ENCODE measurements around the gene VTI1A. TPM values are rescaled to one million over a fixed set of nuclear protein-coding genes. Genes with fewer than 3 reads are reported as not detected.
"Not testable (repeated sequence)": the region's sequence is repeated elsewhere in the genome, so short reads cannot be mapped to it uniquely, and the experiment has no call there.

VTI1A gene
- total RNA-seq, 1 donor from 2014 or later = 48.5 TPM

DNA sequence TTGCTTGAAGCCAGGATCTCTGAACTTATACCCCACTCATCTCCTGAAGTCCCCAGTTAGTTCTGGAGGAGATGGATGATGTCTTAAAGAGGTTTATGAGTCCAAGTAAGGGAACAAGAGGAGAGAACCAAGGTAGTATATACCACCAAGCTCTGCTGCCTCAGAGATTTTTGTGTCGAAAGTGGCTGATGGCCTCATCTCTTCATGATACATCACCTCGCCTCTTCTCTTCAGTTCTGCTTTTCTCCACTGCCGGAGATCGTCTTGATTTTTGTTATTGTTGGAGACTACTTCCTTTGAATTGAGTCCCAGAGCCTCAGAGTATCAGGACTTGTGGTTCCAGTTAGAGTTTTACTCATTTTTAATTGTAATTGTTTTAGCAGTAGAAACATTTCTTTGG, 1.9 kb downstream of the VTI1A start:
- intact Hi-C loops (cut with micrococcal nuclease) = loop anchor here (5.0 kb wide), 1 partner anchor 1233 kb away; no protein-coding TSS in a partner anchor

DNA sequence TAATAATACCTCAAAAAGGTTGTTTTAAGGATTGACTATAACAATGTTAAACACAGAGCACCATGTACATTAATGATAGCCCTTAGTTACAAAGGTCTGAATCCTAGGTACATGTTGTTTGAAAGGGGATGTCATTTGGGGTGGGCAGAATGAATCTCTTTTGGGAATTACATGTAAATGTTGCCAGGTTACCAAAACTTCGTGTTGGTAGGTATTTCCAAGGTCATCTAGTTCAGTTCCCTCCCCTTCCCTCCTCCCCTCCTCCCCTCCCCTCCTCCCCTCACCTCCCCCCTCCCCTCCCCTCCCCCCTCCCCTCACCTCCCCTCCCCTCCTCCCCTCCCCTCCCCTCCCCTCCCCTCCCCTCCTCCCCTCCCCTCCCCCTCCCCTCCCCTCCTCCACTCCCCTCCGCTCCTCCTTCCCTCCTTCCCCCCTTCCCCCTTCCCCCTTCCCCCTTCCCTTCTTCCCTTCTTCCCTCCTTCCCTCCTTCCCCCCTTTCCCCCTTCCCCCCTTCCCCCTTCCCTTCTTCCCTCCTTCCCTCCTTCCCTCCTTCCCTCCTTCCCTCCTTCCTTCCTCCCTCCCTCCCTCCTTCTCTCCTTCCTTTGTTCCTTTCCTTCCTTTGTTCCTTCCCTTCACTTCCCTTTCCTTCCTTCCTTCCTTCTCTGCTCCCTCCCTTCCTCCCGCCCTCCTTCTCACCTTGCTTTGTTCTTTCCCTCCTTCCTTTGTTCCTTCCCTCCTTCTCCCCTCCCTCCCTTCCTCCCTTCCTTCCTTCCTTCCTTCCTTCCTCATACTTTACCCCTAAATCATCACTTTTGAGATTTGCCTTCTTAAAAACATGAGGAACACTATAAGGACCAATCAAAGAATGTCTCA, 8.1 kb downstream of the VTI1A start:
- intact Hi-C loops (cut with micrococcal nuclease) = no loop called here

DNA sequence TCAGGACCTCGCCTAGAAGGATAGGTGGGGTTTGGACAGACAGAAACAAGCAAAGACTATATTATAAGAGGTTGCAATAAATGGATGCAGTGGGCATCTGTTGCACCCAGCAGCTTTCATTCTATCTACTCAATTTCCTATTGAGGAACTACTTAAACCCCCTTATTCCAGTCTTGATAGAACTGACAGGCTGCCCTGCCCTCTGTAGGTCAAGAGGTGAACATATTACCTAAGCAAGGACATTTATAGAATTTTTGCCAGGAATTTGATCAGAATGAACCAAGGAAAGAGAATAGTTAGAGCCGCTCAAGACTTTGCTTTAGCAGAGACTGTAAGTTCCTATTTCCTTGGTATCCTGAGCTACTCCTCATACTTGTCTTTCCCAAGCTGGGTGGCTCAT, 9.5 kb downstream of the VTI1A start:
- intact Hi-C loops (cut with micrococcal nuclease) = no loop called here

DNA sequence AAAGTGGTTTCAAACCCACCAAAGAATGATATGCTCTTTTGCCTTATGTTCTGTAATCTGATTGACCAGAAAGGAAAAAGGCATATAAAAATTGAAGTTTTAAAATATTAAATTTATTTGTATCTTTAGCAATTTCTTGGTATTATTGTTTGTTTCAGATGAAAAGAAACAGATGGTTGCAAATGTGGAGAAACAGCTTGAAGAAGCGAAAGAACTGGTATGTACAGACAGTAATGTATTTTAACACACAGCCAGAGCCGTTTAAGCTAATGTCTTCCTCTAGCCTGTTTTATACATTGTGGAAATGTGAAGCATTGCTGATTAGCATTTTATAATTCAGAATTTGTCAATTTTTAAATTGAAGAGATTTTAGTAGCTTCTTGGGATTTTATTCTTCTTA, 13.4 kb downstream of the VTI1A start:
- intact Hi-C loops (cut with micrococcal nuclease) = no loop called here

DNA sequence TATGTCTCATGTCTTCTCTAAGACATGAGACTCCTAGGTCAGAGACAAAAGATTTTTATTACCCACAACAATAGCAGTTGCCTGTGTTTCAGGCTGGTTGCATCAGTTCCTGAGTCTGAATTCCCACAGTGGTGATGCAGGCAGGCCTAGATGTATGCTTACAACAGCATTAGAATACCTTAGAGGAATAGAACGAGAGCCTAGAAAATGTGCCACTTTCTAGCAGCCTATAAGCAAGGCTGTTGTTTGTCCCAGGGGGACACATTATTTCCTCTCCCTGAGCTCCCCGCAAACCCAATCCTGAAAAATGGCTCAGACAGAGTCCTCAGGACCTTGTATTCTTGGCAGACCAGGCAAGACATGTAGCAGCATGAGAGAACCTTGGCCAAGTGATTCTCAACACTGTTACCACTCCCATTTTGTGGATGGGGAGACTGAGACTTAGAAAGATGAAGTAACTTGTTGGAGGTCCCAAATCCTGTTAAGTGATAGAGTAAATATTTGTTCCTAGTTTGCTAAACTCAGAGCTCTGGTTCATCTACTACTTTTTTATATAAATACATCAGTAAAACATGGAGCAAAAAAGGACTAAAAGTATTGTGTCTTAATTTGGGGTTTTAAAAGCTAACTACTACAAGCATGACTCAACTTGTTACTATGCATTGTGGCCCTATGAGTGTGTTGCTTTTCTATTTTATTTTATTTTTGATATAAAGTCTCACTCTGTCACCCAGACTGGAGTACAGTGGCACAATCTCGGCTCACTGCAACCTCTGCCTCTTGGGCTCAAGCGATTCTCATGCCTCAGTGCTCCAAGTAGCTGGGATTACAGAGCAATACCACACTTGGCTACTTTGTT, 14.2 kb downstream of the VTI1A start:
- intact Hi-C loops (cut with micrococcal nuclease) = no loop called here

DNA sequence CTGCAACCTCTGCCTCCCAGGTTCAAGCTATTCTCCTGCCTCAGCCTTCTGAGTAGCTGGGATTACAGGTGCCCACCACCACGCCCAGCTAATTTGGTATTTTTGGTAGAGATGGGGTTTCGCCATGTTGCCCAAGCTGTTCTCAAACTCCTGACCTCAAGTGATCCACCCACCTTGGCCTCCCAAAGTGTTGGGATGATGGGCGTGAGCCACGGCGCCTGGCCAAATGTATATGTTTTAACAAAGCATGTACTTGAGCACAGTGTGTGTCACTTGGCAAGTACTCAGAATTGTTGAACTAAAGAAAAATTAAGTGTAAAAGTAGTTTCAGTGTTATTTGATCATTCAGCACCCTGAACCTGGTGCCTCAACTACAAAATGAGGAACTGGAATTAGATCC, 17.1 kb downstream of the VTI1A start:
- intact Hi-C loops (cut with micrococcal nuclease) = not testable (repeated sequence)

DNA sequence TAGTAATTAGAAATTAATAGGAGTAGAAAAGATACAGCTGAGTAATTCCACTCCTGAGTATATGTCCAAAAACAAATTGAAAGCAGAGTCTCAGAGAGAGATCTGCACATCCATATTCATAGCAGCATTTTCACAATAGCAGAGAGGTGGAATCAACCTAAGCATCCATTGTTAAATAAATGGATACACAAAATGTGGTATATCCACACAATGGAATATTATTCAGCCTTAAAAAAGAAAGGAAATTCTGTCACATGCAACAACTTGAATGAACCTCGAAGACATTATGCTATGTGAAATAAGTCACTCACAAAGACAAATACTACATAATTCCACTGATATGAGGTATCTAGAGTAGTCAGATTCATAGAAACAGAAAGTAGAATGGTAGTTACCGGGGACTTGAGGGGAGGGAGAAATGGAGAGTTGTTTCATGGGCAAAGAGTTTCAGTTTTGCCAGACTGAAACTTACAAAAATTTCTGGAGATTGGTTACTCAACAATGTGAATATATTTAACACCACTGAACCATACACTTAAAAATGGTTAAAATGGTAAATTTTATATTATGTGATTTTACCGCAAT, 18.4 kb downstream of the VTI1A start:
- intact Hi-C loops (cut with micrococcal nuclease) = no loop called here

DNA sequence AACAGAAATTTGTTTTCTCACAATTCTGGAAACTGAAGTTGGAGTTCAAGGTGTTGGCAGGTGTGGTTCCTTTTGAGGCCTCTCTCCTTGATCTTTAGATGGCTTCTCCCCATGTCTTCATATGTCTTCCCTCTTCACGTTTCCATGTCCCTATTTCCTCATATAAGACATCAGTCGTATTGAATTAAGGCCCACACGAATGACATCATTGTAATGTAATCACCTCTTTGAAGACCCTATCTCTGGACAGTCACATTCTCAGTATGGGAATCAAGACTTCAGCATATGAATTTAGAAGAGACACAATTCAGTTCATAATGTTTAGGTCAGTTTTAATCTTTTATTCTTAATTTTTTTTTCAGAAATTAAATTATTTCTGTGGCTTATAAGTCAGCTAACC, 19.8 kb downstream of the VTI1A start:
- intact Hi-C loops (cut with micrococcal nuclease) = no loop called here

DNA sequence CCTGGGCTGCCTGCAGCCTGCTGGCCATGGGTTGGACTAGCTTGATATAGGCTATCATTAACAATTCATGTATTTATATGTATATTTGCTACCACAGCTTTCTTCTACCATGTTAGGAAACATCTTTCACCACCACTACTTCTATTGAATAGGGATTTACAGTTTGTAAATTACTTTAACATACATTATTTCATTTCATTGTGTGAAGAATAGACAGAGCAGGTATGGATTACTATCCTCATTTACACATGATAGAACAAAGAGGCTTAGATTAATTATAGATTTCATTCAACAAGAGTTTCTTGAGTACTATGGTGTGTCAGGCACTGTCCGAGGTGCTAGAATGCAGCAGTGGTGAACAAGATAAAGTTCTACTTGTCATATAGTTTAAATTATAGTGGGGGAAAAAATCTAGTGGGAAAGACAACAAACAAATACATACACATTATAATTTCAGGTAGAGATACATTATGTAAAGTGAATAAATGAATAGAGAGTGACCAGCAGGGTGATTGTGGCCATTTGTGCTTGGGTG, 20.6 kb downstream of the VTI1A start:
- intact Hi-C loops (cut with micrococcal nuclease) = no loop called here

DNA sequence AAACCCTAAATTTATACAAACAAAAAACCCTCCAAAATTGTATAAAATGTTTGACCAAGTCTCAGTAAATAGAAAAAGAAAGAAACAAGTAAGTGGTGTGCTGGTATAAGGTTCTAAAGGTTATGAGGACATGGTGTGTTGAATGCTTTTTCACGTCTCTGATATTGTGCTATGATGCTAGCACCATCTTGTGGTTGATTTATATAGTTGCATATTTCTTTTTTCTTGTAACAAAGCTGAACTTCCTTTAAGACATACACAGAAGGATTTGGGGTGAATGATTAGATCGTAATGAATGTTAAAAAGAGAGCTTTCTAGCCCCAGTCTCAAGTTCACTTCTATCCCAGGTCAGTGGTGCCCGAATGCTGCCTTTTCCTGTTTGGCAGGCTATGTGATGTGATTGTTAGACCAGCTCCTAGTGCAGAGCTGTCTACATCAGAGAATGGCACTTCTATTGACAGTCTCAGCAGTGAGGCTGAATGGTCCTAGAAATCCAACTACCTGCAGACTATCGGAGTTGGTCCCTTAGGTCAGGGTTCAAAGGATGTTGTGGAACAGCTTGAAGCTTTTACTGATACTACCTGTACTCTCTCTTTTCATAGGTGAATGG, 25.0 kb downstream of the VTI1A start:
- intact Hi-C loops (cut with micrococcal nuclease) = loop anchor here (1.0 to 10.0 kb wide), 8 partner anchors 25 to 1090 kb away; partner anchors contain the start of gene VTI1A

DNA sequence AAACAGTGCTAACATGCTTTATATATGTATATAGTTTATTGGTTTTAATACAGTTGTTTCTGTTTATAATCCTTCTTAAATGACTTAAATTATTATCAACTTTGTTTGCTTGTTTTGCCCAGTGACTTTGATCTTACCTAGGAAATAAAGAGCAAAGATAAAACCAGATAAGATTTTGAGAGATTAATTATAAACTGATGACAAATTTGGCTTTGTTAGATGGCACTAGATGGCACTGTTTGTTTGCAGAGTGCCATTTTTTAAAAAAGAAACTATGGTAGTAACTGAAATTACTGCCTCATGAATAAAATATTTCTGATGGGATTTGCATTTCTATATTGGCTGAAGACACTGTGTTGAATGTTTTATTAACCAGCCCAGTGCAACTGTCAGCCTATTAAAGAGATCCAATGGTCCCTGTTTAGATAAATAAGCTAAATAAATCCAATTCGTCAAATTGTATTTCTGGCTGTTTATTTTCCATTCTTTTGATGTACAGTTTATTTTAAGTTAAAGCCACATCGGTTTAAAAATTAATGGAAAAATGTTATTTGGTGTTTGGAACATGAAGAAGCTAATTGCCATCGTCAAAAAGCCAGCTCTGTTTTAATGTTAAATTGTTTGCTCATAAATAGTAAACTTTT, 28.7 kb downstream of the VTI1A start:
- intact Hi-C loops (cut with micrococcal nuclease) = loop anchor here (10.0 kb wide), 1 partner anchor 649 kb away; no protein-coding TSS in a partner anchor

DNA sequence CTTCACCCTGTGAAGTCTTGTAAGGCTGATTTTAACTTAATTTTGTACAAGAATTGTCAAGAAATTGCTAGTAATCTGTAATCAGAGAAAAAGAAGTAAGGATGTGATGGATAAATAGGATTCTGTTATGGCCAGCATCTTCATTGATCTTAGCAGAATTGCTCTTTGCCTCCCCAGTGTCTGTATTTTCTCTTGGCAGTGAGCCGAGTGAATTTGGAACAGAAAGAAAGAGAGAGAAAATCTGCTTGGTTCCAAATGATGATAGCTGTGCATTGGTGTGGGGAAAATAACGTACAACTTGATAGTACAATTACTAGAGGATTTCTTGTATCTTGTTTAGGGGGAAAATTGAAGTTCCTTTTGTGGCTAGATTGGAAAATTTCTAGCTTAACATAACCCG, 34.6 kb downstream of the VTI1A start:
- intact Hi-C loops (cut with micrococcal nuclease) = no loop called here

DNA sequence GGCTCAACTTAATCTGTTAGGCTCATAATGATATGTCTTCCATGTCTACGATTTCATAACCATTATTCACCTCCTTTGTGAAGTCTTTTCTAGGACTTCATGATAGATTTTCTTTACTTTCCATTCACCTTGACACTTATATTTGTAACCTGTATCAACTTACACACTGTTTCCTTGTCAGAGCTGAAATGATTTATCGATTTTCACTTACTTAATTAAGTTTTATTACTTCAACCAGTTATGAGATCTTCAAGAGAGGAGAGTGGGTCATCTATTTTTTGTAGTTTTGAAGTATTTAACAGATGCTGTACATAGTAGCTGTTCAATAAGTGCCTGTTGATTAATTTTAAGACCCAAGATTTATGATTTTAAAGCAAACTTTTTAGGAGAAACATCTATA, 37.4 kb downstream of the VTI1A start:
- intact Hi-C loops (cut with micrococcal nuclease) = no loop called here

DNA sequence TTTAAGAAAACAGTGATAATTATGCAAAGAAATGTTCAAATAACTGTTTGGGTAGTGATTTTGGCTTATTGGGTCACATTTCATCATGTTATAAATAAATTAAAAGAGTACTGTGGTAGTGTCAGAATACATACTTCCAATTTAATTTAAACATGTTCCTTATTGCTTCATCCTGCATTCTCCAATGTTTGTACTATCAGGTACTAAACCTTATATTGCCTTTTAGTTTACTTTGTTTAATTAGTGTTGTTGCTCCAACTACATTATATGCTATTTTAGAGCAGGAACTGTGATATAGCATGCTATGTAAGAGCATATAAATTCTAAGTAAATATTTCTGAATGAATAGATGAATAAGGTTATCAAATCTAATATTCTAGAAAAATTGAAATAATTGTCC, 40.9 kb downstream of the VTI1A start:
- intact Hi-C loops (cut with micrococcal nuclease) = no loop called here

DNA sequence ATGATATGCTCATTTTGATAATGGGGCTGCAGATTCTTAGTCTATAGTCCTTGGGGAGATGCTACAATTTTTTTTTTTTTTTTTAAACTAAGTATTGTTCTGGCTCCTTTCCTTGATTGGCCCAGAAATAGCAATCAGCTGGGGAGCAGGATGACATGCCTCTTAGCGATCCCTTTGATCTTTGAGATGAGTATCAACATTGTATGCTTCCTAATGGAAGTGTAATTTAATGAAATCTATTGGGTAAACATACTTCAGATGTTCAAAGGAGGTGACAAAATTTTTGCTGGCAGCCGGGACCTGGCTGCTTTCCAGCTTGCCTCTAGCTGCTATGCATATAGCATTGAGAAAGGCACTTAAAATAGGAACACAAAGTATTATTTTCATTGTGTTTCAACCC, 43.5 kb downstream of the VTI1A start:
- intact Hi-C loops (cut with micrococcal nuclease) = no loop called here

DNA sequence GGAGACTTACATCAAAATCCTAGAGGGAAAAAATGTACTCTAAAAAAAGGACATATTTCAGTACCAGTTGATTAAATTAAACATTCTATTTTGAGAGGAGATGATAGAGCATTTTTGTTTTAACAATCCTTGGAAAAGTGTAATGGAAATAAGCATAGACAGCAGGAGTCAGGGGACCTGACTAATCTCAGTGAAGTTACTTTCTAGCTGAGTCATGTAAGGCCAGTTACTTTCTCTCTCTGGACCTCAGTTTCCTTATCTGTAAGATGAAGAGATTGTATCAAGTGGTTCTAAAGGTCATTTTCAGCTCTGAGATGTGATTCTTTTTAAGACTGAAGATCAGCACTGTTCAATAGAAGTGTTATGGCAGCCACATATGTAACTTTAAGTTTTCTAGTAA, 44.1 kb downstream of the VTI1A start:
- intact Hi-C loops (cut with micrococcal nuclease) = no loop called here

DNA sequence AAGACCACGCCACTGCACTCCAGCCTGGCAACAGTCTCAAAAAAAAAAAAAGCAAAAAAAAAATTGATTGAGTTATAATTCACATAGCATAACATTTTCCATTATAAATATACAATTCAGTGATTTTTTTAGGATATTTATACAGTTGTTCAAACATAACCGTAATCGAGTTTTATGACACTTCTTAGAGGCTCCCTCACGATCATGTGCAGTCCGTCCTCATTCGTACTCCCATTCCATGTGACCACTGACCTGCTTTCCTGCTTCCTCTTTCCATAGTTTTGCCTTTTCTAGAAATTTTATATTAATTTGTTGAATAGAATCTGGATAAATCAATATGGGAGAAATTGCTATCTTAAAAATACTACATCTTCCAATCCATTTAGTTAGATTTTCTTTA, 45.7 kb downstream of the VTI1A start:
- intact Hi-C loops (cut with micrococcal nuclease) = no loop called here

DNA sequence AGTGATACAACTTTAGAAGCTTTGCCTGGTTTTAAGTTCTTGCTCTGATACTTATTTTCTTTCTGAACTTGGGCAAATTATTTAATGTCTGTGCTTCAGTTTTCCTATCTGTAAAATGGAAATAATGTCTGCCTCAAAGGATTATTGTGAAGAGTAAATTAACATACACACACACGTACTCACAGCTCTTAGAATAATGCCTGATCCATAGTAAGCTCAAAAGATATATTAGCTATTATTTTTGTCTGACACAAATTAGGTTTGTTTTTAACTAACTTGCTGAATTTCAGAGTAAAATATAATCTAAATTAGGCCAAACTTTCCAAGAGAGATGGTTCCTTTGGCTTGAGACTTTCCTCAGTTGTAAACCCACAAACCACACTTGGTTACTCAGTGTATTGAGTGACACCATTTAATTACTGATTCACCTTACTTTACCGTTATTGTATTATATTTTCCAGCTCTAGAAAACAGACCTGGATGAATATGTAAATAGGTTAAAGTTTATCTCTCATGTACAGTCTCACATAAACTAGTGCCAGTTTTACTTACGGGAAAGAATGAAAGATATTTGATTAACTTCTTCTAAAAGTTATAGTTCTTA, 50.4 kb downstream of the VTI1A start:
- intact Hi-C loops (cut with micrococcal nuclease) = no loop called here

DNA sequence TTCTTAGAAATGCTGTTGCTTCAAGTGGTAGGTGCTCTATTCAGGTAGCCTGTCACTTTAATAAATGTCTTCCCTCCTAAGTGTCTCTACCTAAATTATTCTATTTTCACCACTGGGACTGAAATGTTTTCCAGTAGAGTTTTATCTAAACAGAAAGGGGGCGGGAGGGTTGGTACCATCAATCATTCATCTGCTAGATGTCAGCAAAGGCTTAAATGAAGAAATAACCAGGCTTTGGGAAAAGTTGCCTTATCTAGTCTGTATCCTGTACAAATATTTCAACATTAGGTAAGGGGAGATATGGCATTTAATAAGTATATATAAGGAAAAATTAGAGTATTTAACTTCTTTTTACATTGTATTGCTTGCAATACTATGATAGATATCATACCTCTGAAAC, 51.8 kb downstream of the VTI1A start:
- intact Hi-C loops (cut with micrococcal nuclease) = no loop called here

DNA sequence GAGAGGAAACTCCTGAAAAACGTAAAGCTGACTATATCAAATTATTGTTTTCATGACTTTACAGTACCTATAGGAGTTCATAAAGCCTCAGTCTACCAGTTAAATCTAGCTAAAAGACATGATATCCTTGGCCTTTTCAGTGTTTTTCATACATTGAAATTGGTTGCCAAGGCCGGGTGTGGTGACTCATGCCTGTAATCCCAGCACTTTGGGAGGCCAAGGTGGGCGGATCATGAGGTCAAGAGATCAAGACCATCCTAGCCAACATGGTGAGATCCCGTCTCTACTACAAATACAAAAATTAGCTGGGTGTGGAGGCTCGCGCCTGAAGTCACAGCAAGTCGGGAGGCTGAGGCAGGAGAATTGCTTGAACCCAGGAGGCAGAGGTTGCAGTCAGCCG, 53.0 kb downstream of the VTI1A start:
- intact Hi-C loops (cut with micrococcal nuclease) = not testable (repeated sequence)

Measured in T-helper 1 cell treated with Interleukin-12 subunit alpha and Interleukin-12 subunit beta and Interleukin-4 antibody, amounts not matched to agents 30 ng/mL and 1 ng/mL, for 36 hours (primary cell).